ENCODE results near the gene PPM1J.
A peak's percentile ranks its signal among the peaks of the same experiment; 100 is the strongest.

Gene PPM1J

DNA sequence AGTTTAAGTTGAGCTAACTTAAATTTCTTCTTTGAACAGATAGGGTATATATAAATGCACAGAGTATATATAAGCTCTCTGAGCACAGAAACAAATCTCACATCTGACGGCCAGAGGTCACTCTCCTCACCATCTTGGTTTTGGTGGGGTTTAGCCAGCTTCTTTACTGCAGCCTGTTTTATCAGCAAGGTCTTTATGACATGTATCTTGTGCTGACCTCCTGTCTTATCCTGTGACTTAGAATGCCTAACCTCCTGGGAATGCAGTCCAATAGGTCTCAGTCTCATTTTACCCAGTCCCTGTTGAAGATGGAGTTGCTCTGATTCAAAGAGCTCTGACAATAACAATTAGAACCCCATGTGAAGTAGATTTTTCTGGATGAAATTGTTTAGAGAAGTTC is 42.3 kb downstream of the PPM1J start:
- DNase-seq (no peak), ATAC-seq (no peak)
- no peaks in the 10 kb centered on the region for H3K9me3 Mint-ChIP-seq
- no peaks in the 10 kb centered on the region for H3K27me3 Mint-ChIP-seq
- no peak overlapping the region for H3K27ac Mint-ChIP-seq
- H3K4me1 Mint-ChIP-seq, result peaks cover 59% of the 10 kb centered on the region
- no peak overlapping the region for H3K4me3 Mint-ChIP-seq

DNA sequence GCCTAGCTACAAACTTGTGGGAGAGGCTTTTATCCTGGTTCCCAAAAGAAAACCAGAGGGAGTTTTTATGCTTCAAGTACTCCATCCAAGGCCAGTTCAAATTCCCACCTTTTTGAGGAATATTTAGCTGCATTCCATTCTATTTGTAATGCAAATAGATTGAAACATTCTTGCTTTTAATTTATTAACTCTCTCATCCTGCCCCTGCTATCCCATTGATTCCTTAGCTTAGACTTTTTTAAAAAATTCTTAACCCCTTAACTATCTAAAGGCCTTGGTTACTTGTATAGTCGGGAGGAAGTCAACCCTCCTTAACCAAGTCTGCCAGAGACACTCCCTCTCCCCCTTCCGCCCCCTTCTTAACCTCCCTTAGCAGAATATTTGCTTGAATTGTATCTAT is 43.1 kb downstream of the PPM1J start:
- Mint-ChIP-seq H3K4me3 (no peak overlapping the region), H3K27ac (peak overlapping the region in 1 of 2 donors; percentile 15)

DNA sequence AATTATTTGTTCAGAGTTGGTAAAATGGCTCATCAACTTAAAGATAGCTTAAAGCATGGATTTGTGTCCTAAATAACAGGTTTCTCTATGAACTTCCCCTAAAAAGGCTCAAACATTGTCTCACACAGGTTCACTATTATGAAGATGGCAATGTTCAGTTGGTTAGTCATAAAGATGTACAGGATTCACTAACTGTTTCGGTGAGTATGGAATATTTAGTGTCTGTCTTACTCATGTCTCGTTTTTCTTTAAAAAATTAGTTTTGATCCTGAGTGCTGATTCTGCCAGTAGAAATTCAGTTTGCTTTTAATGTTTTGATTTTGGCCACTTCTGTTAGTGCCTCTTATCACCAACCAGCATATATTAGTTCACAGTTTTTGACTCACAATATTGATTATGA is 48.2 kb downstream of the PPM1J start:
- DNase-seq (no peak), ATAC-seq (no peak)
- no peak overlapping the region for H3K4me3 Mint-ChIP-seq
- H3K4me1 Mint-ChIP-seq, result peaks cover 25% of the 10 kb centered on the region
- H3K27ac Mint-ChIP-seq, result peak overlapping the region; percentile 67 to 81
- H3K9me3 Mint-ChIP-seq, result peaks cover 0 to 3% of the 10 kb centered on the region in 2 donors
- H3K27me3 Mint-ChIP-seq, result no peaks in the 10 kb centered on the region

More for the DNA sequence above, 43.1 kb downstream of the PPM1J start:
- DNase-seq, result no peak
- peaks cover 59% of the 10 kb centered on the region for H3K4me1 Mint-ChIP-seq
- peaks cover 0 to 3% of the 10 kb centered on the region in 2 donors for H3K9me3 Mint-ChIP-seq
- no peaks in the 10 kb centered on the region for H3K27me3 Mint-ChIP-seq
- ATAC-seq, result no peak

DNA sequence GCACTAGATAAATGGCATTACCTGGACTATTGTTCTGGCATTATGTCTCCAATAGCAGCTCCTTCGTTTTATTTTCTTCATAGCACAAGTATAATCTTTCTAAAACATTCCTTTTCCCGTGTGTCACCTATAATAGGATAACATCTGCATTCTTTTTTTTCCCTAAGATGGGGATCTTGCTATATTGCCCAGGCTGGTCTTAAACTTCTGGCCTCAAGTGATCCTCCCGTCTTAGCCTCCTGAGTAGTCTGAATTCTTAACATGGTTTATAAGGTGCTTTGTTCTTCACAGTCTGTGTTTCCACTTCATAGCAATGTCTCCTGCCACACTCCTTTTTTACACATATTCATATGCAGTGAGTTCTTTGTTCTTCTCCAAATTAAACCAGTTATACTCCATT is 49.3 kb downstream of the PPM1J start:
- peak overlapping the region in 1 of 2 donors; percentile 15 for H3K27ac Mint-ChIP-seq
- H3K27me3 Mint-ChIP-seq, result no peaks in the 10 kb centered on the region
- H3K9me3 Mint-ChIP-seq, result peaks cover 0 to 3% of the 10 kb centered on the region in 2 donors
- H3K4me1 Mint-ChIP-seq, result peaks cover 25% of the 10 kb centered on the region
- ATAC-seq (no peak), DNase-seq (no peak)
- no peak overlapping the region for H3K4me3 Mint-ChIP-seq

Measured in stimulated activated naive CD8-positive, alpha-beta T cell treated with anti-CD3 and anti-CD28 coated beads, Interleukin-15, amount 100 ng/mL, for 72 hours (primary cell).